WTC11 (cell line): Measurements from ENCODE around the gene CHKB. TPM values are rescaled to one million over a fixed set of nuclear protein-coding genes. Genes with fewer than 3 reads are reported as not detected.

Source experiments
- ATAC-seq: fragments of 200-7000 bp; cut with Tn5 transposase; 2 replicates; pipeline ENCODE4 v1.10.0; 2021; ENCODE audit warnings: mild to moderate bottlenecking, moderate library complexity
- CTCF ChIA-PET: fragments of 300-600 bp; sonication (Branson Sonifier 250); formaldehyde crosslinking; loops from one replicate; lab custom pipeline; 2021; ENCODE audit warnings: antibody characterized with exemption; lab: Charles Lee
- POLR2A ChIA-PET: fragments of 350-600 bp; sonication (Branson Sonifier 250); formaldehyde crosslinking; loops from one replicate; lab custom pipeline; 2021; ENCODE audit warnings: antibody characterized with exemption; lab: Charles Lee
- DNase-seq: peaks from one replicate; pipeline ENCODE4 v3.0.0; 2021; ENCODE audit warnings: low spot score
- H3K27ac Mint-ChIP-seq: 2 replicates; pipeline ENCODE4 v1.8.0; 2021; ENCODE audit warnings: mixed read lengths
- H3K27me3 Mint-ChIP-seq: 2 replicates; pipeline ENCODE4 v1.8.0; 2021; ENCODE audit warnings: low read depth, mild to moderate bottlenecking, moderate library complexity, mixed read lengths
- H3K36me3 Mint-ChIP-seq: 2 replicates; pipeline ENCODE4 v1.8.0; 2021; ENCODE audit warnings: mixed read lengths
- H3K4me1 Mint-ChIP-seq: 2 replicates; pipeline ENCODE4 v1.8.0; 2022; ENCODE audit warnings: mixed read lengths
- H3K4me3 Mint-ChIP-seq: 2 replicates; pipeline ENCODE4 v1.8.0; 2021; ENCODE audit warnings: mild to moderate bottlenecking, moderate library complexity, mixed read lengths
- H3K9me3 Mint-ChIP-seq: 2 replicates; pipeline ENCODE4 v1.8.0; 2021; ENCODE audit warnings: mixed read lengths
- ERG ChIP-seq: fragments of 250-450 bp; sonication (Bioruptor Pico); IDR thresholded peaks from 2 replicates; pipeline ENCODE4 v1.8.0; 2021; ENCODE audit warnings: mild to moderate bottlenecking
- PRDM15 ChIP-seq: sonication (generic); formaldehyde crosslinking; IDR thresholded peaks from 2 replicates; pipeline ENCODE4 v1.8.0; 2022; ENCODE audit warnings: missing genetic modification reagents
- TEAD4 ChIP-seq: sonication (generic); formaldehyde crosslinking; IDR thresholded peaks from 2 replicates; pipeline ENCODE4 v1.8.0; 2022; ENCODE audit warnings: mild to moderate bottlenecking, missing genetic modification reagents
- TP53 ChIP-seq: sonication (generic); formaldehyde crosslinking; IDR thresholded peaks from 2 replicates; pipeline ENCODE4 v1.8.1; 2023; ENCODE audit warnings: mild to moderate bottlenecking, missing genetic modification reagents
- USF2 ChIP-seq: sonication (generic); formaldehyde crosslinking; IDR thresholded peaks from 2 replicates; pipeline ENCODE4 v1.8.1; 2023; ENCODE audit warnings: mild to moderate bottlenecking, missing genetic modification reagents, moderate library complexity
- ZNF281 ChIP-seq: sonication (generic); formaldehyde crosslinking; IDR thresholded peaks from 2 replicates; pipeline ENCODE4 v1.8.0; 2023; ENCODE audit warnings: mild to moderate bottlenecking, missing genetic modification reagents
- ZNF317 ChIP-seq: sonication (generic); formaldehyde crosslinking; IDR thresholded peaks from 2 replicates; pipeline ENCODE4 v1.8.1; 2023; ENCODE audit warnings: low read depth, mild to moderate bottlenecking, moderate library complexity, missing genetic modification reagents, borderline replicate concordance
- total RNA-seq: library from RNA; stranded (reverse); gene quantifications from 3 replicates; pipeline ENCODE4 v1.2.3, GENCODE V29; 2021
- TF ChIP-seq, protein P1 (sequence below): sonication (generic); formaldehyde crosslinking; IDR thresholded peaks from 2 replicates; pipeline ENCODE4 v1.8.0; 2022; ENCODE audit warnings: mild to moderate bottlenecking, missing genetic modification reagents
- TF ChIP-seq, protein P2 (sequence below): sonication (generic); formaldehyde crosslinking; IDR thresholded peaks from 2 replicates; pipeline ENCODE4 v1.8.1; 2022; ENCODE audit warnings: low read depth, mild to moderate bottlenecking, moderate library complexity, missing genetic modification reagents, borderline replicate concordance

The CHKB gene
- total RNA-seq, 1 experiment from 2014 or later: 75.4 TPM

- TF ChIP-seq ZNF281 (CRISPR knock-in tag): no peak
- TF ChIP-seq TEAD4: no peak
- peak; percentile 44 for TF ChIP-seq USF2 (CRISPR knock-in tag)
- peak; percentile 44; the same call in 1 of the 2 replicates for TF ChIP-seq TP53 (CRISPR knock-in tag)
- TF ChIP-seq, protein P1, sequence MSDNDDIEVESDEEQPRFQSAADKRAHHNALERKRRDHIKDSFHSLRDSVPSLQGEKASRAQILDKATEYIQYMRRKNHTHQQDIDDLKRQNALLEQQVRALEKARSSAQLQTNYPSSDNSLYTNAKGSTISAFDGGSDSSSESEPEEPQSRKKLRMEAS (CRISPR knock-in tag): peak; percentile 49; the same call in 1 of the 2 replicates
Observed at GRCh38 chr22:50627642-50628542, 45.2 kb upstream of the CHKB start, which contains the start of gene ARSA (continued).

GRCh38 chr22:50626850-50627641 is 44.4 kb upstream of the CHKB start:
- peak overlapping the region; percentile 70 for H3K4me3 Mint-ChIP-seq
- POLR2A ChIA-PET: interaction anchor here (0.6 to 1.9 kb wide), 2 partner anchors 13 to 15 kb away, joined by 3 to 12 read pairs; no protein-coding TSS in a partner anchor
- TF ChIP-seq ZNF317 (CRISPR knock-in tag) (0 out of 2 replicates have a peak, but pooled peaks have one; percentile 29), PRDM15 (CRISPR knock-in tag) (peak; percentile 22; the same call in 1 of the 2 replicates), ERG (CRISPR knock-in tag) (no peak)
- TF ChIP-seq, protein P2, sequence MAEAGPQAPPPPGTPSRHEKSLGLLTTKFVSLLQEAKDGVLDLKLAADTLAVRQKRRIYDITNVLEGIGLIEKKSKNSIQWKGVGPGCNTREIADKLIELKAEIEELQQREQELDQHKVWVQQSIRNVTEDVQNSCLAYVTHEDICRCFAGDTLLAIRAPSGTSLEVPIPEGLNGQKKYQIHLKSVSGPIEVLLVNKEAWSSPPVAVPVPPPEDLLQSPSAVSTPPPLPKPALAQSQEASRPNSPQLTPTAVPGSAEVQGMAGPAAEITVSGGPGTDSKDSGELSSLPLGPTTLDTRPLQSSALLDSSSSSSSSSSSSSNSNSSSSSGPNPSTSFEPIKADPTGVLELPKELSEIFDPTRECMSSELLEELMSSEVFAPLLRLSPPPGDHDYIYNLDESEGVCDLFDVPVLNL: no peak
- DNase-seq (no peak), ATAC-seq (no peak)
- H3K36me3 Mint-ChIP-seq: no peaks in the 10 kb centered on the region
- H3K27ac Mint-ChIP-seq: no peak overlapping the region
- no peaks in the 10 kb centered on the region for H3K9me3 Mint-ChIP-seq
- H3K27me3 Mint-ChIP-seq: peaks cover 18% of the 10 kb centered on the region
- H3K4me1 Mint-ChIP-seq: peaks cover 11% of the 10 kb centered on the region
- CTCF ChIA-PET: interaction anchor here (0.5 to 4.5 kb wide), 30 partner anchors 14 to 482 kb away, joined by 3 to 78 read pairs (median 4); partner anchors contain the start of genes CPT1B, SCO2, SHANK3 and SYCE3
